ENCODE measurements around the gene ADAMTS17.

The ADAMTS17 gene

GRCh38 chr15:100194996-100195395 is 146.8 kb downstream of the ADAMTS17 start:
- H3K4me3 ChIP-seq (ENCODE audit: low read depth, low read length), result no peak overlapping the region
- no peak for TF ChIP-seq CTCF (IDR thresholded peaks at IDR 0.05; ENCODE audit: borderline replicate concordance, insufficient read depth, low read depth, low read length)

- no peak overlapping the region for H3K4me3 ChIP-seq (ENCODE audit: low read depth, low read length)
- no peak for TF ChIP-seq CTCF (IDR thresholded peaks at IDR 0.05; ENCODE audit: borderline replicate concordance, insufficient read depth, low read depth, low read length)
These were observed 148.4 kb downstream of the ADAMTS17 start for GRCh38 chr15:100193277-100193860.

DNA sequence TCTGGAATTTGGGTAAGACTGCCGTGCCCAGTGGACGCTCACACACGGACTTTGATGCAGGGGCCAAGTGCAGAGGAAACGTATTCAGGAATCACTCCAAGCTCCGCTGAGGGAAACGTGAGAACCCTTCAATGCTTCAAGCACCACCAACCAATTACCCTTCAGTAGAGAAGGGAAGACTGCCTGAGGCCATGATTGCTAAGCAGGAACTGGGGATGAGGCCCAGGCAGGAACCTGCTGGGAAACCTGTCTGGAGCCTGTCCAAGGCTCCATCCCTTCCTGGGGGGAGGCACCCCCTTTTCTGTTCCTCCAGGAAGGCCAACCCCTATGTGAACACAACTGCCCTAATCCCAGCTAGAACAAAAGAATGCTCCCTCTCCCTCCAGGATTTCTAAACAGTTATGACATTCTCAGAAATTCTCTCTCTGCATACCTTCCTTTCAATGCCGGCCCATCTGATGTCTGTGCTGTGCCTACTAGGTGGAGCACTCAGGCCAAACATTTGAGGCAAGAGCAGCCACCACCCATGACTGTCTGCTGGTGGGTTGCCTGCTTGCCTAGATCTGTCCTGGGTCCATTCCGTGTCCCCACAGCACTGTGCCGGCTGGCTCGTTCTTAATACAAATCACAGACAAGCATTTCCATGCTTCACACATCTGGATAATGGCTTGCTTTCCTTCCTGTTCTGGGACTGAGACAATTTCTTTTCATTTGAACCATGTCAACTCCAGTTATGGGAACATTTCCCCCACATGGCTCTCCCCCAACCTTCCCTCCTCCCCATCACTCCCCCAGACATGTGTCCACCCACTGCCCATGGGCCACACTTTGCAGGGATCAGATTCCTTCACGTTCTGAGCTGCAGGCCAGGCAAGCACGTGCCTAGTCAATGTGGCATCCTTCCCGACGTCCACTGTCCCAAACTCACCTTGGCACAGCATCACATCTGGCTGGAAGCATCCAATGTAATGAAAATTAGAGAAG is 149.4 kb downstream of the ADAMTS17 start:
- no peak overlapping the region for H3K4me3 ChIP-seq (ENCODE audit: low read depth, low read length)
- no peak for TF ChIP-seq CTCF (IDR thresholded peaks at IDR 0.05; ENCODE audit: borderline replicate concordance, insufficient read depth, low read depth, low read length)

GRCh38 chr15:100191161-100191560 is 150.6 kb downstream of the ADAMTS17 start:
- H3K4me3 ChIP-seq (ENCODE audit: low read depth, low read length), result no peak overlapping the region
- TF ChIP-seq CTCF (IDR thresholded peaks at IDR 0.05; ENCODE audit: borderline replicate concordance, insufficient read depth, low read depth, low read length), result no peak

- H3K4me3 ChIP-seq (ENCODE audit: low read depth, low read length), result no peak overlapping the region
- no peak for TF ChIP-seq CTCF (IDR thresholded peaks at IDR 0.05; ENCODE audit: borderline replicate concordance, insufficient read depth, low read depth, low read length)
These were observed 151.1 kb downstream of the ADAMTS17 start for GRCh38 chr15:100190675-100191074.

DNA sequence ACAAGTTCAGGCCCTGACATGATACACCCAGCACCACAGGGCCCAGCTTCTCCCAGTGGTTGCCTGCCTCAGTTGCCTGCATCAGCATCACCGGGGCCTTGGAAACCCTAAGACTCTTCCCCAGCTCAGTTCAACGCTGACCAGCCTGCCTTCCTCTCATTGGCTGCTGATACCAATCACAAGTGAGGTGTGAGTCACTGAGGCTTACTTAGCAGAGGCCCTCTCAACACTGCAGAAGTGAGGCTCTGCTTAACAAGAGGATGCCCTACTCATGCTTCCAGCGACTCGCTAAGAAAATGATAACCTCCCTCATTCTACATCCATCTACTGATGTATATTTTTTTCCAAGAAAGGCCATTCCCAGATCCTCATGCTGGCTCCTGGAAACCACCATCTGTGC is 151.9 kb downstream of the ADAMTS17 start:
- H3K4me3 ChIP-seq (ENCODE audit: low read depth, low read length), result no peak overlapping the region
- TF ChIP-seq CTCF (IDR thresholded peaks at IDR 0.05; ENCODE audit: borderline replicate concordance, insufficient read depth, low read depth, low read length), result no peak

Data from GM12875 (cell line).